HepG2 (cell line): ENCODE measurements around the gene CASKIN1. TPM values are rescaled to one million over a fixed set of nuclear protein-coding genes. Genes with fewer than 3 reads are reported as not detected.

Experiments
- ATF3 ChIP-seq: sonication (generic); formaldehyde crosslinking; IDR thresholded peaks from 2 replicates; pipeline ENCODE4 v1.4.0; 2020; ENCODE audit warnings: missing genetic modification reagents
- CBFB ChIP-seq: sonication (generic); formaldehyde crosslinking; IDR thresholded peaks from 2 replicates; pipeline ENCODE4 v1.4.0; 2020; ENCODE audit warnings: missing genetic modification reagents
- CSRNP1 ChIP-seq: sonication (generic); formaldehyde crosslinking; IDR thresholded peaks from 2 replicates; pipeline ENCODE4 v1.8.1; 2023; ENCODE audit warnings: mild to moderate bottlenecking, missing genetic modification reagents
- HCFC1 ChIP-seq: fragments of 150-350 bp; IDR thresholded peaks from 2 replicates; pipeline ENCODE4 v1.6.1; 2014; ENCODE audit warnings: low read depth, low read length
- HMGA1 ChIP-seq: sonication (generic); formaldehyde crosslinking; conservative IDR thresholded peaks from 2 replicates; pipeline ENCODE4 v1.4.0; 2020; ENCODE audit warnings: missing genetic modification reagents
- JDP2 ChIP-seq: sonication (generic); formaldehyde crosslinking; IDR thresholded peaks from 2 replicates; pipeline ENCODE4 v1.8.1; 2022; ENCODE audit warnings: missing genetic modification reagents, borderline replicate concordance
- MTA1 ChIP-seq: sonication (generic); formaldehyde crosslinking; IDR thresholded peaks from 2 replicates; pipeline ENCODE4 v1.4.0; 2020; ENCODE audit warnings: missing genetic modification reagents, mild to moderate bottlenecking, borderline replicate concordance
- MTA3 ChIP-seq: sonication (generic); formaldehyde crosslinking; IDR thresholded peaks from 2 replicates; pipeline ENCODE4 v1.4.0; 2020; ENCODE audit warnings: missing genetic modification reagents
- POLR2AphosphoS5 ChIP-seq: IDR thresholded peaks from 2 replicates; pipeline ENCODE4 v1.6.1; 2012; ENCODE audit warnings: low read depth, low read length
- PPARG ChIP-seq: conservative IDR thresholded peaks from 2 replicates; pipeline ENCODE4 v1.6.1; 2016; ENCODE audit warnings: missing biosample characterization, missing genetic modification reagents
- PRDM10 ChIP-seq: sonication (generic); formaldehyde crosslinking; IDR thresholded peaks from 2 replicates; pipeline ENCODE4 v1.4.0; 2020; ENCODE audit warnings: low read depth, missing genetic modification reagents
- SNAI1 ChIP-seq: sonication (generic); formaldehyde crosslinking; IDR thresholded peaks from 2 replicates; pipeline ENCODE4 v1.5.0; 2020; ENCODE audit warnings: mild to moderate bottlenecking, missing genetic modification reagents, borderline replicate concordance
- ZBTB25 ChIP-seq: IDR thresholded peaks from 2 replicates; pipeline ENCODE4 v1.6.1; 2018; ENCODE audit warnings: missing genetic modification reagents
- ZFP91 ChIP-seq: sonication (generic); formaldehyde crosslinking; IDR thresholded peaks from 2 replicates; pipeline ENCODE4 v1.9.0; 2022; ENCODE audit warnings: missing genetic modification reagents, mild to moderate bottlenecking, borderline replicate concordance
- ZNF12 ChIP-seq: sonication (generic); formaldehyde crosslinking; IDR thresholded peaks from 2 replicates; pipeline ENCODE4 v1.5.0; 2020; ENCODE audit warnings: missing genetic modification reagents
- ZNF331 ChIP-seq: sonication (generic); formaldehyde crosslinking; IDR thresholded peaks from 2 replicates; pipeline ENCODE4 v1.4.0; 2020; ENCODE audit warnings: missing genetic modification reagents
- ZNF383 ChIP-seq: sonication (generic); formaldehyde crosslinking; IDR thresholded peaks from 2 replicates; pipeline ENCODE4 v1.4.0; 2020; ENCODE audit warnings: missing genetic modification reagents, mild to moderate bottlenecking, borderline replicate concordance
- ZNF562 ChIP-seq: sonication (generic); formaldehyde crosslinking; IDR thresholded peaks from 2 replicates; pipeline ENCODE4 v1.8.0; 2022; ENCODE audit warnings: missing genetic modification reagents, borderline replicate concordance
- ZNF607 ChIP-seq: sonication (generic); formaldehyde crosslinking; IDR thresholded peaks from 2 replicates; pipeline ENCODE4 v1.5.1; 2020; ENCODE audit warnings: missing genetic modification reagents, mild to moderate bottlenecking, borderline replicate concordance
- ZNF772 ChIP-seq: sonication (generic); formaldehyde crosslinking; IDR thresholded peaks from 2 replicates; pipeline ENCODE4 v1.5.0; 2020; ENCODE audit warnings: mild to moderate bottlenecking, missing genetic modification reagents
- ZSCAN22 ChIP-seq: sonication (generic); formaldehyde crosslinking; IDR thresholded peaks from 2 replicates; pipeline ENCODE4 v1.4.0; 2020; ENCODE audit warnings: mild to moderate bottlenecking, missing genetic modification reagents
- polyA plus RNA-seq, 8 experiments: library from polyadenylated mRNA; depleted of rRNA in 3 of 8; stranded (reverse) in 7 of 8; unstranded in 1 of 8; fragments of >200 nt; fragmentation: Illumina TruSeq in 4 of 8; extraction: Trizol in 4 of 8; gene quantifications; 2 replicates each; pipeline versions ENCODE4 v1.2.1 to v1.2.3, GENCODE V29; 2011 to 2016; ENCODE audit warnings: low read depth in 4 of 8, missing spikeins in 1 of 8, mixed read lengths in 1 of 8; ENCODE audit not compliant: insufficient read depth in 1 of 8
- total RNA-seq, 5 experiments: library from RNA; depleted of rRNA; stranded (reverse); fragments of >200 nt; fragmentation: Illumina TruSeq; extraction: Trizol; gene quantifications; 2 replicates each; pipeline ENCODE4 v1.2.3, GENCODE V29; 2016; ENCODE audit warnings: low read depth in 1 of 5

Gene CASKIN1
- total and polyA plus RNA-seq, 2 of the 13 experiments (the other 11 are each of a cell fraction or from before 2014, with no cell fraction given): 1.2 to 2.2 TPM

- TF ChIP-seq ZNF562 (CRISPR knock-in tag): no peak
- no peak for TF ChIP-seq HMGA1 (CRISPR knock-in tag)
- no peak for TF ChIP-seq CSRNP1 (CRISPR knock-in tag)
- TF ChIP-seq ZNF772 (CRISPR knock-in tag): 0 out of 2 replicates have a peak, but pooled peaks have one; percentile 30
- TF ChIP-seq ZBTB25 (CRISPR knock-in tag): no peak
- TF ChIP-seq HCFC1: no peak
- TF ChIP-seq MTA3 (CRISPR knock-in tag): no peak
- peak; percentile 76 for TF ChIP-seq ZNF12 (CRISPR knock-in tag)
- TF ChIP-seq ZNF383 (CRISPR knock-in tag): no peak
- no peak for TF ChIP-seq JDP2 (CRISPR knock-in tag)
- no peak for TF ChIP-seq PRDM10 (CRISPR knock-in tag)
- no peak for TF ChIP-seq PPARG (CRISPR knock-in tag)
- no peak for TF ChIP-seq ZSCAN22 (CRISPR knock-in tag)
- peak; percentile 51; the same call in 1 of the 2 replicates for TF ChIP-seq CBFB (CRISPR knock-in tag)
- peak; percentile 41; the same call in 1 of the 2 replicates for TF ChIP-seq ATF3 (CRISPR knock-in tag)
- peak; percentile 41; the same call in 1 of the 2 replicates for TF ChIP-seq ZFP91 (CRISPR knock-in tag)
- 0 out of 2 replicates have a peak, but pooled peaks have one; percentile 27 for TF ChIP-seq SNAI1 (CRISPR knock-in tag)
- no peak for TF ChIP-seq POLR2AphosphoS5
- TF ChIP-seq MTA1 (CRISPR knock-in tag): peak; percentile 52; the same call in 1 of the 2 replicates
- TF ChIP-seq ZNF331 (CRISPR knock-in tag): no peak
- no peak for TF ChIP-seq ZNF607 (CRISPR knock-in tag)
Observed at GRCh38 chr16:2163211-2163881, 33.1 kb downstream of the CASKIN1 start (continued).
